ENCODE data around the gene CERS6. TPM values are rescaled to one million over a fixed set of nuclear protein-coding genes. Genes with fewer than 3 reads are reported as not detected.

The CERS6 gene
- total RNA-seq, 1 experiment from 2014 or later, result 30.3 TPM

- BruUV-seq (replicated peaks), result no TSS peak
- peaks cover 28% of the 10 kb centered on the region for H3K4me1 ChIP-seq (ENCODE audit: control insufficient read depth, insufficient read depth, low read length)
These were observed 10.2 kb downstream of the CERS6 start for GRCh38 chr2:168466190-168466737.

GRCh38 chr2:168466834-168467565, 10.9 kb downstream of the CERS6 start:
- ATAC-seq (no peak), DNase-seq (ENCODE audit: low read depth, low spot score) (no peak)
- Histone ChIP-seq H3K4me3 (ENCODE audit: low read depth in 2 of 2, low read length in 2 of 2) (no peak overlapping the region), H3K27me3 (ENCODE audit: control insufficient read depth, insufficient read depth, low read length) (no peaks in the 10 kb centered on the region), H3K27ac (ENCODE audit: low read length) (no peak overlapping the region), H3K36me3 (ENCODE audit: control insufficient read depth, insufficient read depth, low read length) (no peaks in the 10 kb centered on the region), H3K9me3 (ENCODE audit: control insufficient read depth, insufficient read depth, low read depth, low read length) (no peaks in the 10 kb centered on the region), H3K4me1 (ENCODE audit: control insufficient read depth, insufficient read depth, low read length) (peaks cover 28% of the 10 kb centered on the region)
- ChIA-PET POLR2A (no interaction called here), CTCF (no interaction called here)
- BruUV-seq (replicated peaks), result no TSS peak
- in situ Hi-C loops (cut with HindIII; ENCODE audit: low pct_unique_long_range_greater_than_20kb, low sequenced_read_pairs) (no loop called here), intact Hi-C loops (cut with micrococcal nuclease; ENCODE audit: unreplicated experiment) (no loop called here)
- TF ChIP-seq SIN3A (IDR thresholded peaks at IDR 0.05; ENCODE audit: borderline replicate concordance, insufficient read depth, low read depth, low read length), result no peak
- TF ChIP-seq TCF7L2 (IDR thresholded peaks at IDR 0.05; ENCODE audit: low read depth, low read length), result no peak
- no peak for TF ChIP-seq POLR2AphosphoS5 (IDR thresholded peaks at IDR 0.05; ENCODE audit: low read depth, low read length)
- no peak for TF ChIP-seq REST (IDR thresholded peaks at IDR 0.05; ENCODE audit: insufficient read depth in 1 of 2, low read depth in 2 of 2, low read length in 1 of 2)
- TF ChIP-seq CTCF (IDR thresholded peaks at IDR 0.05), result no peak

More at GRCh38 chr2:168466190-168466737, 10.2 kb downstream of the CERS6 start:
- intact Hi-C loops (cut with micrococcal nuclease; ENCODE audit: unreplicated experiment) (no loop called here), in situ Hi-C loops (cut with HindIII; ENCODE audit: low pct_unique_long_range_greater_than_20kb, low sequenced_read_pairs) (no loop called here)
- no peaks in the 10 kb centered on the region for H3K27me3 ChIP-seq (ENCODE audit: control insufficient read depth, insufficient read depth, low read length)
- ATAC-seq, result no peak
- no peak for DNase-seq (ENCODE audit: low read depth, low spot score)
- no peaks in the 10 kb centered on the region for H3K36me3 ChIP-seq (ENCODE audit: control insufficient read depth, insufficient read depth, low read length)
- no peak overlapping the region for H3K4me3 ChIP-seq (ENCODE audit: low read depth in 2 of 2, low read length in 2 of 2)
- ChIA-PET CTCF (no interaction called here), POLR2A (no interaction called here)
- H3K9me3 ChIP-seq (ENCODE audit: control insufficient read depth, insufficient read depth, low read depth, low read length), result no peaks in the 10 kb centered on the region
- no peak overlapping the region for H3K27ac ChIP-seq (ENCODE audit: low read length)
- no peak for TF ChIP-seq REST (IDR thresholded peaks at IDR 0.05; ENCODE audit: insufficient read depth in 1 of 2, low read depth in 2 of 2, low read length in 1 of 2)
- no peak for TF ChIP-seq SIN3A (IDR thresholded peaks at IDR 0.05; ENCODE audit: borderline replicate concordance, insufficient read depth, low read depth, low read length)
- no peak for TF ChIP-seq TCF7L2 (IDR thresholded peaks at IDR 0.05; ENCODE audit: low read depth, low read length)
- no peak for TF ChIP-seq CTCF (IDR thresholded peaks at IDR 0.05)
- TF ChIP-seq POLR2AphosphoS5 (IDR thresholded peaks at IDR 0.05; ENCODE audit: low read depth, low read length), result no peak
